OCI-M2 (cell line): ENCODE results near the gene FAH.

Experiments used
- DNase-seq: peaks from one replicate; lab custom pipeline; 2025; ENCODE audit not compliant: unreplicated experiment; lab: John Stamatoyannopoulos, UW

Gene FAH

DNA sequence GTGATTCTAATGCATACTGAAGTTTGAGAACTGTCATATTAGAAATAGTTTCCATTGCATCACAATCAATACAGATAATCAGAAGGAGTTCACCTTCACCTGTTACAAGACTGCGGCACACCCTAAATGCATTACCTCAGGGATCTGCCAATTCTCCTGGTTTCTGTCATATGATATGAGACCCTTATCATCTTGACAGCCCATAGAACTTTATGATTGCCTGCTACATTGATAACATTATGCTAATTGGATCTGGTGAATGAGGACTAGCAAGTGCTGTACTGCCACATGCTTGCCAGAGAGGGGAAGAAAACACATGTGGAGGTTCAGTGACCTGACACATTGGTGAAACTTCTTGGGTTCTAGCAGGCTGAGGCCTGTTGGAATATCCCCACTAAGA lies 41.4 kb downstream of the FAH start:
- DNase-seq = no peak

DNA sequence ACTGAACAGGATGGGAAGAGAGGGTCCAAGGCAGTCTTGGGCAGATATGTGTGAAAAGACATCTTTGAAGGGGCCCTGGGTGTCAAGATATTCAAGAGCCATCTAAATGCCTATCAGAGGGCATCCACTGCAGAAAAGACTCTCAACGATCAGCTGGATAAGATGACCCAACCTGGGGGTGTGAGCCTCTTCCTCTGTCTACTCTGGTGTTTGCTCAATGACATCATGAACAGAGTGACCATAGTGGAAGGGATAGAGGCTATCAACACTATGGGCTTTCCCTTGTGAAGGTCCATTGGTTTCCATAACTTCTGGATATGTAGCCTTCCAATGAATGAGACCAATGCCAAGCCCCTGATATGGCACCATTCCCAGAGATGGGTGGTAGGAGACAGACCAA lies 42.1 kb downstream of the FAH start:
- DNase-seq = no peak

GRCh38 chr15:80199366-80199765 lies 46.6 kb downstream of the FAH start:
- DNase-seq = no peak

DNA sequence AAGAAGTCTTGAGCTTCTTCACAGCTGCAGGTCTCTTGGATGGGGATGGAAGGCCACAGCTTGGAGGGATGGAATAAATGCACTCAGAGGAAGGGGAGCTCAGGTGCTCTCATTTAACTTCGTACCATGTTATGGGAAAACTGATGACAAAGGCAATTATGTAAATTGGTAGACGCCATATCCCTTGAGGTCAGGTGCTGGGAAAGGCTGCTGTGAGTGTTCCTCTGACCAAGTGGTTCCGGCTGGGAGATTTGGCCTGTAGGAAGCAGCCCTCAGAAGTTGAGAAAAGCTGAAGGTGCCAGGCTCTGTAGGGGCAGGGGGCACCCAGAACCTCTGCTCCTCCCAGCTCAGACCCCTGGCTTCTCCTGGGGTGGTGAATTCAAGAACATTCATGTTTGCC lies 47.1 kb downstream of the FAH start:
- no peak for DNase-seq

- no peak for DNase-seq
Measured at GRCh38 chr15:80201256-80202015, 48.6 kb downstream of the FAH start.

GRCh38 chr15:80202016-80202315 lies 49.2 kb downstream of the FAH start:
- DNase-seq = no peak

- no peak for DNase-seq
Measured at GRCh38 chr15:80202641-80203360, 50.0 kb downstream of the FAH start.

DNA sequence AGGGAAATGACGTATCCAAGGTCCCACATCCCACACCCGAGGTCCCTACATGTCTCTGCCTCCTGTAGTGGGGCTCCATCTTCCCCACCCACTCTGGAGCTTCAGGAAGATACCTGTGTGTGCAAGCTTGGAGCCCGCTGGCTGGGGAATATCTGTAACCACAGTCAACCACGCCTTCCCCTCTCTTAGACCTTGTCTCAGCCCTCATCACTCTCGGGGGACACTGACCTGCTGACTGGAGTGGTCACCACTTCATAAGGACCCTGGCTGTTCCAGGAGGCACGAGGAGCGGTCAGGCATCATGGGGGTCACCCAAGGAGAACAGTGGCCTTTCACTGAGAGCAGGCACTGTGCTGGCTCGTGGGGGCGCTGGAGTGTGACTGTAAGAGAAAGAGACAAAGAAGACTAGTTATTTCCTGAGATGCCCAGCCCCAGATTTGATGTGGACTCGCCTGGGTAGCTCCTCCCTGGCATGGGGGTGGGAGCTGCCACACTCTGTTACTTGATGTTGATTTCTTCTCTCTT lies 50.6 kb downstream of the FAH start:
- no peak for DNase-seq

GRCh38 chr15:80204231-80204630 lies 51.4 kb downstream of the FAH start:
- no peak for DNase-seq

GRCh38 chr15:80207887-80208286 lies 55.1 kb downstream of the FAH start:
- no peak for DNase-seq

GRCh38 chr15:80208758-80209734 lies 56.2 kb downstream of the FAH start:
- no peak for DNase-seq

- DNase-seq = no peak
Measured at GRCh38 chr15:80210611-80211573, 58.1 kb downstream of the FAH start.

DNA sequence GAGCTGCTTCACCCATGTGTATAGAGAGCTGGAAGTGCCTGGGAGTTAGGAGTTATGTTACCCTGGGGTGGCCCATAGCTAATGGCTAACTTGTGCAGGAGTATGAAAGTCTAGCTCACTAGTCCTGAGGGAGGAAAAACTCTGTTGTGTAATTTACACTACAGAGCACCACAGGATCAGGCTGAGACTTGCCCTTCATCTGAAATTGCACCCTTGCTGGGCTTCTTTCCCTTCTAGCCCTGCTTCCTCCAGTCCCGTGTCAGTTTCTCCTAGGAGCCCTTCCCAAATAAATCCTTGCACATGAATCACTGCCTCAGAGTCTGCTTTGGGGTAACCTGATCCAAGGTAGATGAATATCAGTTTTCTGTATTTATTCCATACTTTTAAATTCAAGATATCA lies 59.2 kb downstream of the FAH start:
- no peak for DNase-seq

DNA sequence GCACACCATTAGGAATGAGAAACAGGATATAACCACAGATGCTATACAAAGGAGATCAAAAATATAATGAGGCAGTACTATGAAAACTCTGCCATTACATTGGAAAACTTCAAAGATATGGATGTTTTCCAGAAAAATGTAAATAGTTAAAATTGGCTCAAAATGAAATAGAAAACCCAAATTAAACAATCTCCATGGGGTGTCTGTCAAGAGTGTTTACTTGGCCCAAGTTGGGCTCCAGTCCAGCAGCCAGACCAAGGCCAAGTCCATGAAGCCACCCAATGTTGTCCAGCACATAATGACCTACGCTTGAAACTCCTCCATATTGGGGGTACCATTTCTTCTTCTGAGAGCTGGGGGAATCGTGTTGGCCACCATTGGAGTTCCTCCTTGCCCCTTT lies 62.1 kb downstream of the FAH start:
- DNase-seq = no peak

GRCh38 chr15:80216141-80216540 lies 63.3 kb downstream of the FAH start:
- DNase-seq = no peak

GRCh38 chr15:80216911-80217310 lies 64.1 kb downstream of the FAH start:
- no peak for DNase-seq

DNA sequence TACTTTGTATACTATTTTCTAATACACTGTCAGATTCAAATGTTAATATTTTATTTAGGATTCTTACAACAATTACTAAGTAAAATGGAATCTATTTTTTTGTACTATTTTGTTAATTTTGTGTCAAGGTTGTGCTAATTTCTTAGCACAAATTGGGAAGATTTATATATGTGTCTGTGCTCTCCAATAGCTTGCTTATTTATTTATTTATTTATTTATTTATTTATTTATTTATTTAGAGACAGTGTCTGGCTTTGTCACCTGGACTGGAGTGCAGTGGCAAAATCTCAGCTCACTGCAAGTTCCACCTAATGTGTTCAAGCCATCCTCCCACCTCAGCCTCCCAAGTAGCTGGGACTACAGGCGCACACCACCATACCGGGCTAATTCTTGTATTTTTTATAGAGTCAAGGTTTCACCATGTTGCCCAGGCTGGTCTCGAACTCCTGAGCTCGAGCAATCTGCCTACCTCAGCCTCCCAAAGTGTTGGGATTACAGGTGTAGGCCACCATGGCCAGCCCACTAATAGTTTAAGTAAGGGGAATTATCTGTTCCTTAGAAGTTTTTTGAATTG lies 64.6 kb downstream of the FAH start:
- no peak for DNase-seq

- no peak for DNase-seq
Measured at GRCh38 chr15:80219955-80220354, 67.2 kb downstream of the FAH start.

DNA sequence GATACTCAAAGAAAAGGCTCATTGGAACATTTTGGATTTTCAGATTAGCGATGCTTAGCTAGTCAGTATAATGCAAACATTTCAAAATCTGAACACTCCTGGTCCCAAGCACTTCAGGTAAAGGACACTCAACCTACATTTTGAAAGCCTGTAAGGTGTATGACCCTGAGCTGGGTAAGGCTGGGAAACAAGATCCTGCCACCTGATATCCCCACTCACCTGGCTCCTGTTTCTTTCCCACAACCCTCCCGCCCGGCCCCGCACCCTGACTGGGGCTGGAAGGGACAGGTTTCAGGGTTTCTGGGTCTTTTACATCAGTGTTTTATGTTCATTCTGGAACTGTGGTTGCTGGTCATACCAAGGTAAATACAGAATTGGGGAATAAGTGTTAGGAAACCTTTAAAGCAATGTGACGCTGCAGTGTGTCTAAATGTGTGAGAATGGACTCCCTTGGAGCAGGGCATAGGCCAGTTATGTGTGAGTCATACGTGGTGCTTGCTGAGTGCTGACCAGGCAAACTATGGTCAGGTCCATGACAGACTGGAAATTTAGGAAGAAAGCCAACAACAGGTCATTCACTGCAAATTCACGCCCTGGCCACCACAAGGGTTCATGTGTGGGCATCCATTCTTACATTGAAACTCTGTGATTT lies 76.3 kb downstream of the FAH start:
- DNase-seq = no peak
